Stimulated activated CD8-positive, alpha-beta memory T cell treated with anti-CD3 and anti-CD28 coated beads, Interleukin-7, amount 100 ng/mL, for 4 hours (primary cell): Measurements from ENCODE around the gene MLN.

Source experiments
- DNase-seq, 2 donors: peaks; one replicate each; pipeline ENCODE4 v3.0.0-alpha.2; 2020; ENCODE audit warnings: low read depth in 2 of 2

The MLN gene

DNA sequence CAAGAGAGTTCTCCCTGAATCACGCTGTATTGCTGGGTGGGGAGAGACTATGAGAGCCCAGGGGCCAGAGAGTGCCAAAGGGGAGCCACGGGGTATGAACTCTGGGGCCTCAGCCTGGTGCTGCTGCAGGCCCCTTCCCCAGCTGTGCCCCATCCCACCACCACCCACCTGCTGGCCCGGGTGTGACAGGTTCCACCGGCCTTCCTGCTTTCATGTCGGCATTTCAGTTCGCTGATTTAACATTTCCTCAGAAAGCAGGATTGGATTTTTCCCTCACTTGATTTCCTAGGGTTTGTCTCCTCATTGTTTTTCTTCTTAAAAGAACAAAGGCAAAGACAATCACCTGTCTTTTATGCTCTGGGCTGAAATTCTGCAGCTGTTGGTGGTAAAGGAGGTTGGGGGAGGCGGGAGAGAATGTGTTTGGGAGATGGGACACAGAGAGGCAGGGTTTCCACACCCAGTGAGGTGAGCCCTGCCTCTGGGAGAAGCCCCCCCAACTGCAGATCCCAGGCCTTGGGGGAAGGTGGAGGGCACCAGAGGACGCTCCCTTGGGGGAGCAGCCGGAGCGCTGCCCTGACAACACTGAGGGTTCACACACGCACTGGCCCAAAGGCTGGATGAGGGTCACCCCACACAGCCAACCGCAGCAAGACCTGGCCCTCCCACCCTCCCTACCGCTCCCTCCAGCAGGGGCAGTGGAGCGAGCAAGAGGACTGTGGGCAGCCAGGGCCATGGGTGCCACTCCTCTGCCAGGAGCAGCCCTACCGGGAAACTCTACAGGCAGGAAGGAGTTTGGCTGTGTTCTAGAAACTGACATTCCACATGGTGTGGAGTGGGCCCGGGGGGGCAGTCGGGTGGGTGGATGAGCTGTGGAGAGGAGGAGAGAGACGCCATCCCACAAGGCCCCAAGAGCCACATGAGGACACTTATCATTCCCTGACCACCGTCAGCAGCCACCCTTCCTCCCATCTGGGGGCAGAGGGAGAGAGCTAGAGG lies 10.5 kb upstream of the MLN start:
- no peak for DNase-seq

DNA sequence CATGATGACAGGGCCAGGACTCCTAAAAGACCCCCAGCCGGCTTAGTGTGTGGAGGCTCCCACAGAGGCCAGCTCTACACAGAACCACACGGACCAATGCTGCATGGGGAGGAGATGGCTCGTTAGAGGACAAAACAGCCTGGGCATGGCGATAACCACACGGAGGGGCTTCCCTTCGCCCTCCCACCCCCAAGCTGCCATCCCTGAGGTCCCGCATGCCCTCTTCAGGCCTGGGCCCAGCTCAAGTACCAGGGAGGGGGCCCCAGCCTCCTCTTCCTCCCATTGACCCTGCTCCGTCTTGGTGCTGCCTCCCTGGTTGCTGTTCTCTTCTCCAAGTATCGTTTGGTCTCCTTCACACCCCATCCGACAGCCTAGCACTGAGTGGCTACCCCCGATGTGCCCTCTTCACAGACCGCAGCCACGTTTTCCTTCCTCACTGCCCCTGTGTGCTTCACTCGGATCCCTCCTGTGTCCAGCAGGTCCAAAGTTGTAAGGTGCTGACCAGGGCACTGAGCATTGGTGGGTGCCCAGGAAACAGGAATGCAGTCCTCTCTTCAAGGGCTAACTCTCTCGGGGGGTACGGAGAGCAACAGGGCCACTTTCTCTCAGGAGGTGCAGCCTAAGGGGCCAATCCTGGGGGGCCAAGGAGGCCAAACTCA lies 9.6 kb upstream of the MLN start:
- no peak for DNase-seq

DNA sequence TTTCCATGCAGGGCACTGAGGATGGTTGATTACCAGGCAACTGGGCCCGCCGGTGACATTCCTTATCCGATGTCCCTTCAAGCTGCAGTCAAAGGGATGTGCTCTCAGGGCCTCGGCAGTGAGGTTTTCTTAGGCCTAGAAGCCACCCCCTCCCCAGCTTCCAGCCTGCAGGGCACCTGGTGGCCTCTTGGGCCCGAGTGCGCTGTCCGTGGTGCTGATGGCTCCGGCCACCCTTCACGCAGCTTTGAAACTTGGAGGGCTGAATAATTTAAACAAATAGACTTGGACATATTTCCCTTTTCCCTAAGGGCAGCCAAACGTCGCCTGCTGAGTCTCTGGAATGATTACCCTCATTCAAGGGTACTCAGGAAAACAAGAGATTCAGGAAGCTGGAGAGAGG lies 8.9 kb upstream of the MLN start:
- no peak for DNase-seq

DNA sequence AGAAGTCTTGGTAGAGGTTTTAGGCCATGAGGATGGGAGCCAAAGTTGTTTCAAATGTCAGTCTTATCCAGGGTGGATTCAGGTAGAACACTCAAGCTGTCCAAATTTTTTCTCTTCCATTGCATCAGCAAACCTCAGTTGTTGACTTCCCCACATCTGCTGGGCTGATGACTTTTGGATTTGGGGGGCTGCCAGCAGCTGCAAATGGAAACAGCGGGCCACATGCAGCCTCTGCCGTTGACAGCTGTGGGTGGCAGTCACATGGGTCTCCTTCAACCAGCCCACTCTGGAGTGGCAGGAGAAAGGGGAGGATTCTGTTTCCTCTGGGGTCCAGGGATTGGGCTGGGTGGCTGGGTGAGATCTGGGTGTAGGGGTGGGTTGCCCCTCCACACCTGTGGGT lies 5.8 kb upstream of the MLN start:
- no peak for DNase-seq

GRCh38 chr6:33808641-33809180 lies 4.9 kb upstream of the MLN start:
- no peak for DNase-seq

DNA sequence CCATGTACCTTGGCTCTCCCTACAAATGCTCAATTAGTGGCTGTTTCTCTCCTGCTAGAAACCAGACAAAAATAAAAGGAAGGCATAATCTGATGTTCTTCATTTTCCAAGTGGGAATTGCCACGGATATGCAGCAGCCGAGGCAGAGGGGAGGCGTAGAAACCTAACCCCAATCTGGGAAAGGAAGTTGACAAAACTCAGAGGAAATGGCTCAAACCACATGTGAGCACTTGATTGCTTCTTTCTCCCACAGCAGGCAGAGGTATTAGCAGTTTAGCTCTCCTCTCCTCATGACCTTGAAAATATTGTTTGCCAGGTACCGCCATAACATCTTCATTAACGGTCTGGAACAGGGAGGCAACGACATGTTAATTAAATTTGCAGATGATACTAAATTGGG lies 3.8 kb upstream of the MLN start:
- DNase-seq = no peak

DNA sequence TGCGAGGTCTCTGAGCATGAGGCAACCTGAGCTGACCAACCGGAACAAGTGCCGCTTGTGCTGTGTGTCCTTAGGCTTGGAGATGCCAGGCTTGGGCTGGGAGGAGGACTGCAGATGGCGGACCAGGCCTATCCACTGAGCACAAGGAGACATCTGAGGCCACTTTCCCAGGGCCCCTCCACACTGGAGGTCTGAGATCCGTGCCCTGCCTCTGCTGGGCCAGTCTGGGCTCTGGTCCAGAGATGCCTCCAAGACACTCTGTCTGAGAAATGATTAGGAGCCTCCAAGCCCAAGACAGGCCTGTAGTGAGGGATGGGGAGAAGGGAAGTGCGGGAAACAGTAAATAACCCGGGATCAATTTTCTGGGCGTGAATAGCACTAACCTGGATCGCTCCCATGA lies 3.0 kb upstream of the MLN start:
- DNase-seq = no peak

DNA sequence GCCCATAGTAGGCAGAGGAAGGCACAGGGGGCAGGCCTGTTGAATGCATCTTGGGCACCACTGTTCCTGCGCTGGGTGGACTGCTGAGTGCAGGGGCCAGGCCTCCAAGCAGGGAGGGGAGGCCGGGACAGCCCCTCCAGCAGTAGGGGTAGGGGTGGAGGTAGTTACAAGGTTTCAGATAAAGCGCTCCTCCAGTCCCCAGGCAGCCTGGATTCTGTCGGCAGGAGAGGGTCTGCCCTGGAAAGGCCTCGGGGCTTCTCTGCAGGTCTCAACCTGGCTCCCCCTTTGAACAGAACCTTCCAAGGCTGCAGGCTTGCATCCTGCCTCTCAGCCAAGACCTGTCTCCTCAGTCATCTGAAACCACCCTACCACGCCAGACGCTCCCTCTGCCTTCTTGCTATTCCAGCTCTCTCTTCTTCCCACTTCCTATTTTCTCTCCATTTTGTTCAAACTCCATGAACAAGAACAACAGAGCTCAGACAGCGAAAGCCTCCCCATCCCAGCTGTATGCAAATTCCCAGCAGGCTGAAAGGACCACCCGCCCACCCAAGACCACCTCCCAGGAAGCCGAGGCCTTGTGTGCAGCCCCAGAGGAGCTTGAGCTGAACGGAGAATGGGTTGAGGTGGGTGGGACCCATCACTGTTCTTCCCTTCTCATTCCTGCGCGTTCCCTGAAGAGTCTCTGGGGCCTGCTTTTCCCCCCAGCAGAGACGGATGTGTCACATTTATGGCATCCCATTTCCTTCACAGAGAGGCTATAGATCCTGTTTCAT lies 1.4 kb downstream of the MLN start:
- DNase-seq = no peak

- no peak for DNase-seq
These were observed 2.2 kb downstream of the MLN start for GRCh38 chr6:33801611-33802010.

- DNase-seq = no peak
These were observed 3.4 kb downstream of the MLN start for GRCh38 chr6:33800248-33800969.

GRCh38 chr6:33799454-33800113 lies 4.2 kb downstream of the MLN start:
- no peak for DNase-seq

GRCh38 chr6:33798343-33798848 lies 5.4 kb downstream of the MLN start:
- no peak for DNase-seq

- DNase-seq = no peak
These were observed 6.0 kb downstream of the MLN start for GRCh38 chr6:33797626-33798342.

- no peak for DNase-seq
These were observed 8.7 kb downstream of the MLN start for GRCh38 chr6:33794910-33795623.

DNA sequence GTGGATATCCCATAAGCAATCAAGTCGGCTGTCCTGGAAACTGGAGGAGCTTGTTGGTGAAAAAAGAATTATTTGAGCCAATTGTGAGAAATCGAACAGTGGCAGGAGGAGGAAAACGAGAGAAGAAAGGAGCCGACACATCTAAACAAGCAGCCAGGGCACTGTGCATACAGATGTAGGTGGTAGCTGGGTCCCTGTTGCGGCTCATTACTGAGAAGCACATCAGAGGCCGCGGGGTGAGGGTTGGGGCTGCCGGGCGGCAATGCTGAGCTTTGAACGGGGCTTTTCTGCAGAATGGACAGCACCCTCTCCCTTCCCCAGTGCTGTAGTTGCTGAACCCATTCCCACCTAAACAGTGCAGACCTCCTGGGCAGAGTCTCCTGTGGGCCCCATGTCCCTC lies 10.8 kb downstream of the MLN start:
- DNase-seq = no peak

DNA sequence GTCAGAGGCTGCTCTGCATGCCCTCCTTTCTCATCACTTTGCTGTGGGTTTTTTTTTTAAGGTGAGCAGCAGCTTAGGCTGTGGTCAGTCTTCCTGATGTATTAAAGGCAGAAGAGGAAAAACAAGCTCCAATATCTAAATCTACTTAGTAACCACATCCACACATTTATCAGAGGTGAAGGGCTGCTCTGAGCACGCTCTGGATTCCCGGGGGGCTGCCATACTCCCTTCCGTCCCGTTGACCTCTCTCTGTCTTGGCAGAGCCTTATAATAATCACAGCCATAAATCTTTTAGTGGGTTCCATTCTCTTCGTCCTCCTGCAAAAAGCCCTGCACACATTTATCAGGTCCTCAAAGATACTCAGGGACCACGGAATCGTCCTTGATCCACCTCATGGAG lies 12.2 kb downstream of the MLN start:
- no peak for DNase-seq

DNA sequence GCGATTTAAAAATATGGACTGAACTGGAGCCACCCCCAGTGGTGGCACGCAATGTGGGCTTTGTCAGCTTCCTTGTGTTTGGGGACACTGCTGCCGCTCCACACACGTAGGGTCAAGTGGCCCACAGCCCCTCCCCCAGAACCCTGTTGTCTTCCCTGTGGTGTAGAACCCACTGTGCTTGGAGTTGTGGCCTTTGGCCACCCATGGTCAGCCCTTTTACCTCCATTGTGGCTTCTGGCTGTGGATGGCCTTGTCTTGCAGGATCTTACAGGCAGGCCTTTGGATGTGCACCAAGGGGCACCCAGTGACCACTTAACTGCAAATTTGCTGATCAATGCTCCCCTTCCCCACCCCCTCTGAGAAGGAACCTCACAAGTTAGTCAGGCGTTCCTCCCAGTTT lies 12.9 kb downstream of the MLN start:
- no peak for DNase-seq

DNA sequence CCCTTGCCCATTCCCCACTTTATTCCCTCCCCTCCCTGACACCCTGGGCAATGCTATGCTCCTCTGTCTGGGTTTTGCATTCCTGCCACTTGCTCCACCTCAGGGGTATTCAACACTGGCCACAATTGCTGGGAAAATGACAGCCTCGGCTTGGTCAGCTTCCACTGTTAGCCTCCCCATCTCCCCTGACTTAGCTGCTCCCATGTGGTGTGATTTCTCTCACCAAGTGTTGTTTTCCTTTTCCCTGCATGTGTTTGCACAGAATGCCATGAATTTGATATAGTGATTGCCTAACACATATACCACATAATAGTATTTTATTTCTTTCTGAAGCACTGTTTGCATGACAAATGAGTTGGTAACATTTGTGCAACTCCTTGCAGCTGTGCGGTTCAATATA lies 13.4 kb downstream of the MLN start:
- DNase-seq = no peak

GRCh38 chr6:33789550-33789895 lies 14.3 kb downstream of the MLN start:
- DNase-seq = no peak
